ENCODE measurements around the gene FAM187B. TPM values are rescaled to one million over a fixed set of nuclear protein-coding genes. Genes with fewer than 3 reads are reported as not detected.

The FAM187B gene
- total RNA-seq, 1 experiment from 2014 or later, result not detected

DNA sequence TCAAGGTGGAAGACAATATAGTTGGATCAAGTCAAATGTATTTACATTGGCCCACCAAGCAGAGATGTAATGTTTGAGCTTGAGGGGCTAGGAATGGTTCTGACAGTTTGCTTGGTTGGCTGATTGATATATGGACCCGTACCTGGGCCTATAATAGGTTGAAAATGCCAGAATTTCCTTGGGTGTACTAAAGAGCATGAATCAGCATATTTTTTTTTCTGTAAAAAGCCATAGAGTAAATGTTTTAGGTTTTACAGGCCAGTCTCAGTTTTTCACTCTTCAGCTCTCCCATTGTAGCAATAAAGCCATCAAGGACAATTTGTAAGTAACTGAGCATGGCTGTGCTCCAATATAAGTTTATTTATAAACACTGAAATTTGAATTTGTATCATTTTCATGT lies 47.2 kb downstream of the FAM187B start:
- Mint-ChIP-seq H3K27me3 (ENCODE audit: low read depth) (peaks cover 7% of the 10 kb centered on the region), H3K27ac (no peak overlapping the region), H3K36me3 (ENCODE audit: insufficient read depth in 1 of 3, low read depth in 3 of 3) (peaks cover 0 to 8% (median 3%) of the 10 kb centered on the region in 3 experiments; a peak in 3 of 7 replicates), H3K9me3 (peaks cover 8 to 14% of the 10 kb centered on the region in 2 experiments), H3K4me3 (no peak overlapping the region), H3K4me1 (peaks cover 0 to 3% of the 10 kb centered on the region in 2 experiments; a peak in 2 of 4 replicates)
- Histone ChIP-seq H2BK20ac (ENCODE audit: low read depth, low read length, poor library complexity, severe bottlenecking) (no peak overlapping the region), H3K79me2 (ENCODE audit: insufficient read depth, low read length) (no peaks in the 10 kb centered on the region), H3K4me1 (ENCODE audit: insufficient read depth, low read length) (no peaks in the 10 kb centered on the region), H3K4ac (ENCODE audit: low read depth, low read length) (no peak overlapping the region), H2BK120ac (ENCODE audit: low read depth, low read length, poor library complexity, severe bottlenecking) (no peak overlapping the region), H4K8ac (replicated peaks; ENCODE audit: insufficient read length, low read depth, low read length) (no peak overlapping the region), H3K23ac (ENCODE audit: insufficient read length, low read depth, low read length) (no peak overlapping the region), H2AK5ac (ENCODE audit: insufficient read length, low read length) (no peak overlapping the region), H3K9me3 (ENCODE audit: control insufficient read depth, low read depth, low read length) (no peaks in the 10 kb centered on the region), H4K5ac (ENCODE audit: insufficient read length, low read depth, low read length) (no peak overlapping the region), H3K18ac (ENCODE audit: insufficient read length, low read depth, low read length) (no peak overlapping the region), H3K27ac (ENCODE audit: insufficient read length, low read depth, low read length) (no peak overlapping the region), H3K4me2 (ENCODE audit: insufficient read depth, insufficient read length, low read length) (no peak overlapping the region), H2BK15ac (ENCODE audit: low read depth, low read length) (no peak overlapping the region), H2BK5ac (ENCODE audit: insufficient read length, low read length) (no peak overlapping the region), H2AFZ (ENCODE audit: low read length) (no peak overlapping the region), H3K23me2 (ENCODE audit: insufficient read length, low read depth, low read length, poor library complexity, severe bottlenecking) (no peaks in the 10 kb centered on the region), H2BK12ac (ENCODE audit: insufficient read length, low read depth, low read length) (no peak overlapping the region), H4K91ac (ENCODE audit: insufficient read length, low read depth, low read length) (no peak overlapping the region), H4K20me1 (ENCODE audit: control insufficient read depth, insufficient read depth, insufficient read length) (no peaks in the 10 kb centered on the region), H3K56ac (ENCODE audit: insufficient read length, low read depth, low read length) (no peak overlapping the region), H3K9ac (ENCODE audit: extremely low read depth, insufficient read length, low read length) (no peak overlapping the region), H3K79me1 (ENCODE audit: insufficient read depth, low read depth, low read length, poor library complexity, severe bottlenecking) (no peaks in the 10 kb centered on the region), H3K14ac (ENCODE audit: insufficient read depth, low read length) (no peak overlapping the region), H3K27me3 (ENCODE audit: insufficient read depth, low read length) (no peaks in the 10 kb centered on the region; the same call in 1 of the 2 replicates), H3T11ph (ENCODE audit: low read length) (no peak overlapping the region)
- DNase-seq, result no peak
- no CpG with 5 or more reads among the region's 1 CpG for WGBS (ENCODE audit: extremely low coverage, insufficient read length, low lambda C conversion rate)
- TF ChIP-seq, protein P1, sequence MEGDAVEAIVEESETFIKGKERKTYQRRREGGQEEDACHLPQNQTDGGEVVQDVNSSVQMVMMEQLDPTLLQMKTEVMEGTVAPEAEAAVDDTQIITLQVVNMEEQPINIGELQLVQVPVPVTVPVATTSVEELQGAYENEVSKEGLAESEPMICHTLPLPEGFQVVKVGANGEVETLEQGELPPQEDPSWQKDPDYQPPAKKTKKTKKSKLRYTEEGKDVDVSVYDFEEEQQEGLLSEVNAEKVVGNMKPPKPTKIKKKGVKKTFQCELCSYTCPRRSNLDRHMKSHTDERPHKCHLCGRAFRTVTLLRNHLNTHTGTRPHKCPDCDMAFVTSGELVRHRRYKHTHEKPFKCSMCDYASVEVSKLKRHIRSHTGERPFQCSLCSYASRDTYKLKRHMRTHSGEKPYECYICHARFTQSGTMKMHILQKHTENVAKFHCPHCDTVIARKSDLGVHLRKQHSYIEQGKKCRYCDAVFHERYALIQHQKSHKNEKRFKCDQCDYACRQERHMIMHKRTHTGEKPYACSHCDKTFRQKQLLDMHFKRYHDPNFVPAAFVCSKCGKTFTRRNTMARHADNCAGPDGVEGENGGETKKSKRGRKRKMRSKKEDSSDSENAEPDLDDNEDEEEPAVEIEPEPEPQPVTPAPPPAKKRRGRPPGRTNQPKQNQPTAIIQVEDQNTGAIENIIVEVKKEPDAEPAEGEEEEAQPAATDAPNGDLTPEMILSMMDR (conservative IDR thresholded peaks at IDR 0.05), result no peak

All from H9 (cell line).